ENCODE measurements around the gene SMIM41.

GRCh38 chr12:52127683-52128450 lies 48.4 kb downstream of the SMIM41 start:
- TF ChIP-seq POLR2A (IDR thresholded peaks at IDR 0.05): no peak
- TF ChIP-seq CTCF (IDR thresholded peaks at IDR 0.05): no peak
